Measurements from ENCODE around the gene RPL13A. TPM values are rescaled to one million over a fixed set of nuclear protein-coding genes. Genes with fewer than 3 reads are reported as not detected.

The RPL13A gene
- 3,286 and 3,356 TPM in 2 replicates for total RNA-seq (2021)
- long read RNA-seq, transcript RPL13A-201 (8 exons, 1,181 nt), result major isoform, 3,966 of 4,192 reads
- long read RNA-seq, transcript RPL13A-214 (8 exons, 1,122 nt), result minor isoform, 70 of 4,192 reads
- long read RNA-seq, partial matches to known transcripts, result 68 of 4,192 reads
- long read RNA-seq, other reads (novel, unspliced or antisense), result 81 of 4,192 reads

GRCh38 chr19:49487277-49488045, at the start of gene RPL13A:
Gene RPL13A (plus strand): TSS chr19:49487608. CDS start chr19:49487630, 22 bp downstream.
- peaks cover 48 to 50% (median 49%) of the 10 kb centered on the region in 3 experiments for H3K36me3 Mint-ChIP-seq (ENCODE audit: insufficient read depth in 1 of 3, low read depth in 3 of 3)
- peaks cover 12 to 14% of the 10 kb centered on the region in 2 experiments; a peak in 4 of 5 replicates for H3K9me3 Mint-ChIP-seq
- H3K4ac ChIP-seq (ENCODE audit: low read depth, low read length), result peak within 1 kb of the TSS; percentile 44; the same call in 1 of the 2 replicates
- H3K18ac ChIP-seq (ENCODE audit: insufficient read length, low read depth, low read length), result peak within 1 kb of the TSS; percentile 91
- no peak for TF ChIP-seq CTCF (conservative IDR thresholded peaks at IDR 0.05)
- H2BK120ac ChIP-seq (ENCODE audit: low read depth, low read length, poor library complexity, severe bottlenecking), result no peak within 1 kb of the TSS
- H3K23me2 ChIP-seq (ENCODE audit: insufficient read length, low read depth, low read length, poor library complexity, severe bottlenecking), result peaks cover 13% of the 10 kb centered on the region
- peak within 1 kb of the TSS; percentile 91 for H4K5ac ChIP-seq (ENCODE audit: insufficient read length, low read depth, low read length)
- WGBS (ENCODE audit: extremely low coverage, insufficient read length, low lambda C conversion rate), result no CpG with 5 or more reads among the region's 57 CpGs
- H4K91ac ChIP-seq (ENCODE audit: insufficient read length, low read depth, low read length), result peak within 1 kb of the TSS; percentile 49
- H4K20me1 ChIP-seq (ENCODE audit: control insufficient read depth, insufficient read depth, insufficient read length), result no peaks in the 10 kb centered on the region
- H3K27me3 ChIP-seq (ENCODE audit: insufficient read depth, low read length), result no peaks in the 10 kb centered on the region
- H3K4me2 ChIP-seq (ENCODE audit: insufficient read depth, insufficient read length, low read length), result peak within 1 kb of the TSS; percentile 100
- no peak within 1 kb of the TSS for H2BK20ac ChIP-seq (ENCODE audit: low read depth, low read length, poor library complexity, severe bottlenecking)
- H2AFZ ChIP-seq (ENCODE audit: low read length), result no peak within 1 kb of the TSS
- peak within 1 kb of the TSS; percentile 91 for H3K56ac ChIP-seq (ENCODE audit: insufficient read length, low read depth, low read length)
- no peaks in the 10 kb centered on the region for H3K4me1 ChIP-seq (ENCODE audit: insufficient read depth, low read length)
- H2AK5ac ChIP-seq (ENCODE audit: insufficient read length, low read length), result peak within 1 kb of the TSS; percentile 27
- H3K4me1 Mint-ChIP-seq, result peaks cover 13 to 20% of the 10 kb centered on the region in 2 experiments
- H3K27ac Mint-ChIP-seq, result peak within 1 kb of the TSS; percentile 99 to 100 (median 100)
- H3K14ac ChIP-seq (ENCODE audit: insufficient read depth, low read length), result peak within 1 kb of the TSS; percentile 99
- H3T11ph ChIP-seq (ENCODE audit: low read length), result no peak within 1 kb of the TSS
- H4K8ac ChIP-seq (replicated peaks; ENCODE audit: insufficient read length, low read depth, low read length), result no peak within 1 kb of the TSS
- H3K9me3 ChIP-seq (ENCODE audit: control insufficient read depth, low read depth, low read length), result no peaks in the 10 kb centered on the region
- no peak within 1 kb of the TSS for H2BK15ac ChIP-seq (ENCODE audit: low read depth, low read length)
- H3K27ac ChIP-seq (ENCODE audit: insufficient read length, low read depth, low read length), result peak within 1 kb of the TSS; percentile 59
- DNase-seq, result peak; percentile 100
- H2BK5ac ChIP-seq (ENCODE audit: insufficient read length, low read length), result peak within 1 kb of the TSS; percentile 97
- H3K23ac ChIP-seq (ENCODE audit: insufficient read length, low read depth, low read length), result no peak within 1 kb of the TSS
- H3K79me2 ChIP-seq (ENCODE audit: insufficient read depth, low read length), result peaks cover 18% of the 10 kb centered on the region
- peak within 1 kb of the TSS; percentile 91 to 96 for H3K4me3 Mint-ChIP-seq
- H3K9ac ChIP-seq (ENCODE audit: extremely low read depth, insufficient read length, low read length), result peak within 1 kb of the TSS; percentile 100
- no peak within 1 kb of the TSS for H2BK12ac ChIP-seq (ENCODE audit: insufficient read length, low read depth, low read length)
- no peaks in the 10 kb centered on the region for H3K79me1 ChIP-seq (ENCODE audit: insufficient read depth, low read depth, low read length, poor library complexity, severe bottlenecking)
- peaks cover 11% of the 10 kb centered on the region; the same call in 1 of the 2 replicates for H3K27me3 Mint-ChIP-seq (ENCODE audit: low read depth)

All from H9 (cell line).